Endothelial cell of umbilical vein (primary cell): ENCODE measurements around the gene RNF133. TPM values are rescaled to one million over a fixed set of nuclear protein-coding genes. Genes with fewer than 3 reads are reported as not detected.

Experiments used
- BruUV-seq: library from RNA; stranded (reverse); fragments of 400-500 nt; replicated peaks from 2 replicates; lab custom pipeline; 2021; lab: Mats Ljungman, UMichigan
- CTCF ChIA-PET: fragments of 300-600, 350-600 bp; sonication (Branson Sonifier 250); formaldehyde crosslinking; loops from one replicate; lab custom pipeline; 2021; ENCODE audit warnings: antibody characterized with exemption, inconsistent platforms; lab: Charles Lee
- POLR2A ChIA-PET: fragments of 300-600, 350-600 bp; sonication (Branson Sonifier 250); formaldehyde crosslinking; loops from one replicate; lab custom pipeline; 2021; ENCODE audit warnings: antibody characterized with exemption, inconsistent platforms; lab: Charles Lee
- DNase-seq: peaks from one replicate; pipeline ENCODE4 v3.0.0-alpha.2; 2011; ENCODE audit warnings: low read depth, low spot score
- FAIRE-seq: peaks from 2 replicates; lab custom pipeline; 2011; peaks lifted over from hg19 to GRCh38; lab: Jason Lieb, UNC
- H2AFZ ChIP-seq: 2 replicates; pipeline ENCODE4 v1.6.0; 2012; ENCODE audit warnings: low read depth, low read length, control low read depth, inconsistent platforms
- H3K27ac ChIP-seq: 2 replicates; pipeline ENCODE4 v1.5.1; 2011; ENCODE audit warnings: low read depth, mild to moderate bottlenecking, control low read depth, low read length, moderate library complexity; ENCODE audit not compliant: insufficient read depth
- H3K27me3 ChIP-seq, 2 experiments: 2 replicates each; pipeline versions ENCODE4 v1.6.0 to v1.6.1; 2011; ENCODE audit warnings: low read length in 2 of 2, mixed read lengths in 1 of 2; ENCODE audit not compliant: control insufficient read depth in 2 of 2, insufficient read depth in 2 of 2
- H3K36me3 ChIP-seq, 2 experiments: 2 replicates in 1 of 2; 3 replicates in 1 of 2; pipeline ENCODE4 v1.5.1; 2011; ENCODE audit warnings: low read length in 2 of 2, mild to moderate bottlenecking in 1 of 2, moderate library complexity in 1 of 2; ENCODE audit not compliant: control insufficient read depth in 2 of 2, insufficient read depth in 2 of 2; ENCODE audit errors: extremely low read depth in 1 of 2
- H3K4me1 ChIP-seq: 3 replicates; pipeline ENCODE4 v1.5.1; 2011; ENCODE audit warnings: mild to moderate bottlenecking, low read length; ENCODE audit not compliant: control insufficient read depth, insufficient read depth; ENCODE audit errors: extremely low read depth
- H3K4me2 ChIP-seq: 2 replicates; pipeline ENCODE4 v1.6.1; 2011; ENCODE audit warnings: low read length, control low read depth, mixed read lengths; ENCODE audit not compliant: insufficient read depth
- H3K4me3 ChIP-seq, 3 experiments: fragments of 200-600 bp in 1 of 3; sonication (generic), shearing (Covaris generic) in 1 of 3; replicated peaks in 1 of 3; 2 replicates each; pipeline ENCODE4 v1.5.1; 2011 to 2016; ENCODE audit warnings: control low read depth in 3 of 3, low read length in 3 of 3, mild to moderate bottlenecking in 2 of 3, inconsistent platforms in 1 of 3, low read depth in 1 of 3, moderate library complexity in 1 of 3; ENCODE audit not compliant: insufficient read depth in 1 of 3
- H3K79me2 ChIP-seq: 2 replicates; pipeline ENCODE4 v1.6.0; 2012; ENCODE audit warnings: low read length, inconsistent platforms; ENCODE audit not compliant: control insufficient read depth, insufficient read depth
- H3K9ac ChIP-seq: replicated peaks from 2 replicates; pipeline ENCODE3; 2011; ENCODE audit warnings: low read length, control low read depth; ENCODE audit not compliant: insufficient read depth; ENCODE audit errors: extremely low read depth
- H3K9me1 ChIP-seq: replicated peaks from 3 replicates; pipeline ENCODE4 v1.6.0; 2011; ENCODE audit warnings: mild to moderate bottlenecking, low read length; ENCODE audit not compliant: control insufficient read depth, insufficient read depth; ENCODE audit errors: extremely low read depth
- H3K9me3 ChIP-seq: replicated peaks from 2 replicates; pipeline ENCODE4 v1.5.1; 2012; ENCODE audit warnings: low read length, inconsistent platforms; ENCODE audit not compliant: control insufficient read depth, insufficient read depth
- H4K20me1 ChIP-seq: replicated peaks from 2 replicates; pipeline ENCODE3; 2011; ENCODE audit warnings: mild to moderate bottlenecking, low read length; ENCODE audit not compliant: control insufficient read depth, insufficient read depth; ENCODE audit errors: extremely low read depth
- EZH2 ChIP-seq: IDR thresholded peaks from 2 replicates; pipeline ENCODE4 v1.6.1; 2012; ENCODE audit warnings: borderline replicate concordance, low read depth, mild to moderate bottlenecking, moderate library complexity, low read length, inconsistent platforms; ENCODE audit not compliant: severe bottlenecking
- FOS ChIP-seq: IDR thresholded peaks from 2 replicates; pipeline ENCODE4 v1.6.1; 2011; ENCODE audit warnings: mild to moderate bottlenecking, low read length, moderate library complexity, borderline replicate concordance; ENCODE audit not compliant: insufficient read depth
- GATA2 ChIP-seq: IDR thresholded peaks from 2 replicates; pipeline ENCODE4 v1.7.0; 2011; ENCODE audit warnings: low read depth, mild to moderate bottlenecking, moderate library complexity, mixed read lengths, low read length; ENCODE audit not compliant: insufficient read length, insufficient read depth
- JUN ChIP-seq: IDR thresholded peaks from 2 replicates; pipeline ENCODE4 v1.6.1; 2011; ENCODE audit warnings: borderline replicate concordance, low read depth; ENCODE audit not compliant: insufficient read length, insufficient read depth
- MAX ChIP-seq: IDR thresholded peaks from 2 replicates; pipeline ENCODE4 v1.6.1; 2011; ENCODE audit not compliant: insufficient read depth, insufficient read length
- MYC ChIP-seq: IDR thresholded peaks from one replicate; pipeline ENCODE4 v1.6.1; 2011; ENCODE audit warnings: mild to moderate bottlenecking, low read depth, low read length
- POLR2A ChIP-seq: IDR thresholded peaks from 2 replicates; pipeline ENCODE4 v1.6.1; 2012; ENCODE audit warnings: low read depth, mild to moderate bottlenecking, control low read depth, low read length
- POLR2AphosphoS5 ChIP-seq: IDR thresholded peaks from 2 replicates; pipeline ENCODE4 v1.6.1; 2012; ENCODE audit warnings: low read depth, mild to moderate bottlenecking, control low read depth, low read length, moderate library complexity; ENCODE audit not compliant: insufficient read depth
- dilution Hi-C: fragments of 300-500 bp; cut with MboI; formaldehyde crosslinking; loops from one replicate; pipeline ENCODE4 v1.15.0; 2019; ENCODE audit warnings: low sequenced_read_pairs; ENCODE audit not compliant: extremely low pct_ligation_motif_present
- intact Hi-C: fragments of 100-400 bp; cut with micrococcal nuclease; formaldehyde crosslinking; loops from one replicate; pipeline ENCODE4 v1.10.0; 2022
- polyA plus RNA-seq, 4 experiments: library from polyadenylated mRNA; depleted of rRNA in 3 of 4; stranded (reverse) in 3 of 4; unstranded in 1 of 4; fragments of >200 nt; gene quantifications; 2 replicates each; pipeline versions ENCODE4 v1.2.1 to v1.2.3, GENCODE V29; 2011 to 2012; ENCODE audit warnings: missing spikeins in 1 of 4
- total RNA-seq: library from RNA; stranded (reverse); gene quantifications from 2 replicates; pipeline ENCODE4 v1.2.3, GENCODE V29; 2021
- TF ChIP-seq, protein P1 (sequence below), 2 donors: IDR thresholded peaks; 1 replicate in 1 of 2; 2 replicates in 1 of 2; pipeline ENCODE4 v1.5.1; 2011; ENCODE audit warnings: low read length in 2 of 2, mild to moderate bottlenecking in 2 of 2, moderate library complexity in 2 of 2, control low read depth in 1 of 2, inconsistent platforms in 1 of 2, low read depth in 1 of 2; ENCODE audit not compliant: insufficient read depth in 1 of 2; ENCODE audit errors: extremely low read depth in 1 of 2

Gene RNF133
- total and polyA plus RNA-seq, 2 donors (not counting 3 experiments of a cell fraction or from before 2014, with no cell fraction given): 0.93 TPM; not detected in 1

- Histone ChIP-seq H3K9me3 (no peaks in the 10 kb centered on the region), H3K79me2 (no peaks in the 10 kb centered on the region), H3K9me1 (no peaks in the 10 kb centered on the region), H2AFZ (no peak overlapping the region), H3K4me1 (no peaks in the 10 kb centered on the region), H3K9ac (no peak overlapping the region), H3K36me3 (no peaks in the 10 kb centered on the region), H3K4me2 (no peak overlapping the region), H3K4me3 (no peak overlapping the region), H3K27me3 (no peaks in the 10 kb centered on the region), H3K27ac (no peak overlapping the region), H4K20me1 (no peaks in the 10 kb centered on the region)
- POLR2A ChIA-PET: no interaction called here
- no peak for TF ChIP-seq GATA2
- TF ChIP-seq, protein P1, sequence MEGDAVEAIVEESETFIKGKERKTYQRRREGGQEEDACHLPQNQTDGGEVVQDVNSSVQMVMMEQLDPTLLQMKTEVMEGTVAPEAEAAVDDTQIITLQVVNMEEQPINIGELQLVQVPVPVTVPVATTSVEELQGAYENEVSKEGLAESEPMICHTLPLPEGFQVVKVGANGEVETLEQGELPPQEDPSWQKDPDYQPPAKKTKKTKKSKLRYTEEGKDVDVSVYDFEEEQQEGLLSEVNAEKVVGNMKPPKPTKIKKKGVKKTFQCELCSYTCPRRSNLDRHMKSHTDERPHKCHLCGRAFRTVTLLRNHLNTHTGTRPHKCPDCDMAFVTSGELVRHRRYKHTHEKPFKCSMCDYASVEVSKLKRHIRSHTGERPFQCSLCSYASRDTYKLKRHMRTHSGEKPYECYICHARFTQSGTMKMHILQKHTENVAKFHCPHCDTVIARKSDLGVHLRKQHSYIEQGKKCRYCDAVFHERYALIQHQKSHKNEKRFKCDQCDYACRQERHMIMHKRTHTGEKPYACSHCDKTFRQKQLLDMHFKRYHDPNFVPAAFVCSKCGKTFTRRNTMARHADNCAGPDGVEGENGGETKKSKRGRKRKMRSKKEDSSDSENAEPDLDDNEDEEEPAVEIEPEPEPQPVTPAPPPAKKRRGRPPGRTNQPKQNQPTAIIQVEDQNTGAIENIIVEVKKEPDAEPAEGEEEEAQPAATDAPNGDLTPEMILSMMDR (IDR thresholded peaks at IDR 0.05; ENCODE audit: extremely low read depth in 1 of 2, insufficient read depth in 1 of 2, low read depth in 1 of 2, low read length in 2 of 2): no peak
- intact Hi-C loops: no loop called here
- FAIRE-seq (no peak), DNase-seq (no peak)
- CTCF ChIA-PET: interaction anchor here (1.1 kb wide), 1 partner anchor 135 kb away, joined by 3 read pairs; no protein-coding TSS in a partner anchor
- dilution Hi-C loops: no loop called here
- no TSS peak for BruUV-seq
Measured at GRCh38 chr7:122748195-122748594, 49.3 kb upstream of the RNF133 start.

DNA sequence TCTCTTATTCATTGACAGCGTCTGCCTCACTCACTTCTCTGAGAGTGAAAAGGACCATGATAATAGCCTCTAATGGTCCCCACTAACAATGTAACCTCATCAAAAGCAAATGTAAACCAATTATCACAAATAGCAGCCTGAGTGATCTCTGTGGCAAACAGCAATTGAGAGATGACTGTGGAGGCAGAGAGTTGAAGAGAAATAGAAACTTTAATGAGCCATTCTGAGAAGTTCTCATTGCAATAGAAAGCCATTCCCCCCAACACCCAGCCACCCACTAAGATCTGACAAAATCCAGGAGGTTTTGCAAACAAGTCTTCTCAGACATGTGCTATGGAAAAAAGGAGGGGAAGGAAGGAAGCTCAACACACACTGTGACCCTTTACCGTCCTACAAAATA lies 48.0 kb upstream of the RNF133 start:
- dilution Hi-C loops (no loop called here), intact Hi-C loops (no loop called here)
- H3K27ac ChIP-seq: no peak overlapping the region
- H3K9me1 ChIP-seq: no peaks in the 10 kb centered on the region
- ChIA-PET POLR2A (no interaction called here), CTCF (interaction anchor here (1.2 kb wide), 1 partner anchor 15 kb away, joined by 4 read pairs; no protein-coding TSS in a partner anchor)
- no peak overlapping the region for H3K4me2 ChIP-seq
- no peaks in the 10 kb centered on the region for H3K4me1 ChIP-seq
- no peaks in the 10 kb centered on the region for H4K20me1 ChIP-seq
- no peaks in the 10 kb centered on the region for H3K36me3 ChIP-seq
- FAIRE-seq (no peak), DNase-seq (no peak)
- H3K79me2 ChIP-seq: no peaks in the 10 kb centered on the region
- H3K9ac ChIP-seq: no peak overlapping the region
- no TSS peak for BruUV-seq
- H3K9me3 ChIP-seq: no peaks in the 10 kb centered on the region
- H3K4me3 ChIP-seq: no peak overlapping the region
- H2AFZ ChIP-seq: no peak overlapping the region
- H3K27me3 ChIP-seq: no peaks in the 10 kb centered on the region
- TF ChIP-seq POLR2AphosphoS5 (no peak), POLR2A (no peak), FOS (no peak), MYC (no peak), JUN (no peak), MAX (no peak), EZH2 (no peak), GATA2 (no peak)
- TF ChIP-seq, protein P1 (IDR thresholded peaks at IDR 0.05; ENCODE audit: extremely low read depth in 1 of 2, insufficient read depth in 1 of 2, low read depth in 1 of 2, low read length in 2 of 2): no peak
